ENCODE measurements around the gene DCTN3. TPM values are rescaled to one million over a fixed set of nuclear protein-coding genes. Genes with fewer than 3 reads are reported as not detected.

Gene DCTN3
- total RNA-seq, 1 donor from 2014 or later, result 92.7 TPM

DNA sequence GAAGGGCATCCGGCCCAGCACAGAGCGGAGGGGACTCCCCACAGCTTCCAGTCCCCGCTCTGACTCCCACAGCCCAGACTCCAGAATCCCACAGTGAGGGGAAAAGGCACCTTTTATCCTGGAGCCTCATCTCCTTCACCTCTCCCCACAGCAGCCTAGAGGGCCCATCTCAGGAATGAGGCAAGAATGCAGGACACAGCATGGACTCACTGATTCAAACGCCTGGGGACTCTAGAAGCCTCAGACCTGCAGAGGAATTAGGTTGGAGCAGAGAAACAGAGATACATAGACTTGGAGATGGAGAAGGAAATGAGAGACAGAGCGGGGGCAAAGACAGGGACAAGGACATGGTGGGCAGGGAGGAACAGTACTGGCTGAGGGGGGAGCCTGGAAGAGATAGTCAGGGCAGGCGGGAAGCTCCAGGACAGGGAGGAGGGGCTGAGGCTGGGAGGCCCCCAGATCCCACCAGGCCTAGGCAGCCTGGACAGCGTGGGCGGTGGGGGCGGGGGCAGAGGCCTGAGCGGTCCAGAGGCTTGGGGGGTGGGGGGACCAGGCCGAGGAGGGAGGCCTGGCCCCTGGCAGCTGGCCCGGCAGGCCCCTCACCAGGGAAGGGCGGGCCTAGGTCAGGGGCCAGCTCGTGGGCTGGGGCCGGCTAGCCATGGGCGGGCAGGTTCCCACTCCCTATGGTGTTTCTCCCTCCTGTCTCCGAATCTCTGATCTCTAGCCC, 46.5 kb downstream of the DCTN3 start:
- DNase-seq (ENCODE audit: low read depth), result no peak
- Histone ChIP-seq H3K36me3 (ENCODE audit: control insufficient read depth, insufficient read depth, low read length) (no peaks in the 10 kb centered on the region), H3K4me3 (ENCODE audit: low read depth, low read length) (no peak overlapping the region), H3K27me3 (ENCODE audit: control insufficient read depth, insufficient read depth, low read length) (peaks cover 78% of the 10 kb centered on the region)
- TF ChIP-seq, protein P1, sequence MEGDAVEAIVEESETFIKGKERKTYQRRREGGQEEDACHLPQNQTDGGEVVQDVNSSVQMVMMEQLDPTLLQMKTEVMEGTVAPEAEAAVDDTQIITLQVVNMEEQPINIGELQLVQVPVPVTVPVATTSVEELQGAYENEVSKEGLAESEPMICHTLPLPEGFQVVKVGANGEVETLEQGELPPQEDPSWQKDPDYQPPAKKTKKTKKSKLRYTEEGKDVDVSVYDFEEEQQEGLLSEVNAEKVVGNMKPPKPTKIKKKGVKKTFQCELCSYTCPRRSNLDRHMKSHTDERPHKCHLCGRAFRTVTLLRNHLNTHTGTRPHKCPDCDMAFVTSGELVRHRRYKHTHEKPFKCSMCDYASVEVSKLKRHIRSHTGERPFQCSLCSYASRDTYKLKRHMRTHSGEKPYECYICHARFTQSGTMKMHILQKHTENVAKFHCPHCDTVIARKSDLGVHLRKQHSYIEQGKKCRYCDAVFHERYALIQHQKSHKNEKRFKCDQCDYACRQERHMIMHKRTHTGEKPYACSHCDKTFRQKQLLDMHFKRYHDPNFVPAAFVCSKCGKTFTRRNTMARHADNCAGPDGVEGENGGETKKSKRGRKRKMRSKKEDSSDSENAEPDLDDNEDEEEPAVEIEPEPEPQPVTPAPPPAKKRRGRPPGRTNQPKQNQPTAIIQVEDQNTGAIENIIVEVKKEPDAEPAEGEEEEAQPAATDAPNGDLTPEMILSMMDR (IDR thresholded peaks at IDR 0.05; ENCODE audit: insufficient read depth, low read length, poor library complexity, severe bottlenecking), result no peak

- no peak overlapping the region for H3K4me3 ChIP-seq (ENCODE audit: low read depth, low read length)
- TF ChIP-seq, protein P1 (IDR thresholded peaks at IDR 0.05; ENCODE audit: insufficient read depth, low read length, poor library complexity, severe bottlenecking), result no peak
- H3K27me3 ChIP-seq (ENCODE audit: control insufficient read depth, insufficient read depth, low read length), result peaks cover 78% of the 10 kb centered on the region
- no peak for DNase-seq (ENCODE audit: low read depth)
- H3K36me3 ChIP-seq (ENCODE audit: control insufficient read depth, insufficient read depth, low read length), result no peaks in the 10 kb centered on the region
Measured at GRCh38 chr9:34572628-34573027, 47.7 kb downstream of the DCTN3 start.

GRCh38 chr9:34572092-34572491, 48.2 kb downstream of the DCTN3 start:
- H3K4me3 ChIP-seq (ENCODE audit: low read depth, low read length), result no peak overlapping the region
- H3K36me3 ChIP-seq (ENCODE audit: control insufficient read depth, insufficient read depth, low read length), result no peaks in the 10 kb centered on the region
- TF ChIP-seq, protein P1 (IDR thresholded peaks at IDR 0.05; ENCODE audit: insufficient read depth, low read length, poor library complexity, severe bottlenecking), result no peak
- peaks cover 78% of the 10 kb centered on the region for H3K27me3 ChIP-seq (ENCODE audit: control insufficient read depth, insufficient read depth, low read length)
- DNase-seq (ENCODE audit: low read depth), result no peak

GRCh38 chr9:34571481-34571810, 48.8 kb downstream of the DCTN3 start:
- no peaks in the 10 kb centered on the region for H3K36me3 ChIP-seq (ENCODE audit: control insufficient read depth, insufficient read depth, low read length)
- peaks cover 78% of the 10 kb centered on the region for H3K27me3 ChIP-seq (ENCODE audit: control insufficient read depth, insufficient read depth, low read length)
- no peak overlapping the region for H3K4me3 ChIP-seq (ENCODE audit: low read depth, low read length)
- TF ChIP-seq, protein P1 (IDR thresholded peaks at IDR 0.05; ENCODE audit: insufficient read depth, low read length, poor library complexity, severe bottlenecking), result no peak
- no peak for DNase-seq (ENCODE audit: low read depth)

- no peak overlapping the region for H3K4me3 ChIP-seq (ENCODE audit: low read depth, low read length)
- TF ChIP-seq, protein P1 (IDR thresholded peaks at IDR 0.05; ENCODE audit: insufficient read depth, low read length, poor library complexity, severe bottlenecking), result no peak
- H3K27me3 ChIP-seq (ENCODE audit: control insufficient read depth, insufficient read depth, low read length), result peaks cover 77% of the 10 kb centered on the region
- H3K36me3 ChIP-seq (ENCODE audit: control insufficient read depth, insufficient read depth, low read length), result no peaks in the 10 kb centered on the region
- DNase-seq (ENCODE audit: low read depth), result no peak
Measured at GRCh38 chr9:34570809-34571480, 49.4 kb downstream of the DCTN3 start.

Data from kidney epithelial cell (primary cell).